GM12878 (cell line): Measurements from ENCODE around the gene APOA5. TPM values are rescaled to one million over a fixed set of nuclear protein-coding genes. Genes with fewer than 3 reads are reported as not detected.

Experiments
- ATAC-seq: fragments of 200-7000 bp; cut with Tn5 transposase; 3 replicates; pipeline ENCODE4 v1.9.1; 2020; ENCODE audit warnings: mild to moderate bottlenecking, moderate library complexity
- BruUV-seq: library from RNA; stranded (reverse); fragments of 400-500 nt; replicated peaks from 2 replicates; lab custom pipeline; 2021; lab: Mats Ljungman, UMichigan
- CTCF ChIA-PET: fragments of 300-600 bp; sonication (Branson Sonifier 250); formaldehyde crosslinking; extraction: SDS; loops from one replicate; lab custom pipeline; 2021; ENCODE audit warnings: inconsistent platforms; lab: Yijun Ruan, JAX
- POLR2A ChIA-PET: fragments of 350-600 bp; formaldehyde crosslinking; extraction: SDS; loops from one replicate; lab custom pipeline; 2021; ENCODE audit warnings: inconsistent platforms; lab: Charles Lee
- RAD21 ChIA-PET: fragments of 300-600 bp; sonication (Branson Sonifier 250); formaldehyde crosslinking; loops from one replicate; lab custom pipeline; 2023; ENCODE audit warnings: antibody characterized with exemption; ENCODE audit not compliant: unreplicated experiment; lab: Charles Lee
- SMC1A ChIA-PET: fragments of 300-600 bp; sonication (Branson Sonifier 250); formaldehyde crosslinking; loops from one replicate; lab custom pipeline; 2023; ENCODE audit not compliant: unreplicated experiment, uncharacterized antibody; lab: Charles Lee
- DNase-seq: peaks from one replicate; pipeline ENCODE4 v3.0.0-alpha.2; 2011; ENCODE audit warnings: low read depth, low spot score
- FAIRE-seq: peaks from 3 replicates; lab custom pipeline; 2011; peaks lifted over from hg19 to GRCh38; lab: Jason Lieb, UNC
- H2AFZ ChIP-seq: 2 replicates; pipeline ENCODE4 v1.6.0; 2011; ENCODE audit warnings: low read depth, low read length, control low read depth; ENCODE audit not compliant: control insufficient read depth
- H3K27ac ChIP-seq: 2 replicates; pipeline ENCODE4 v1.5.1; 2011; ENCODE audit warnings: control low read depth; ENCODE audit not compliant: control insufficient read depth, insufficient read depth
- H3K27me3 ChIP-seq, 2 experiments: replicated peaks in 1 of 2; 2 replicates each; pipeline versions ENCODE4 v1.6.0 to v1.6.1; 2011; ENCODE audit warnings: low read length in 1 of 2; ENCODE audit not compliant: control insufficient read depth in 2 of 2, insufficient read depth in 2 of 2
- H3K36me3 ChIP-seq, 2 experiments: 2 replicates each; pipeline ENCODE4 v1.5.1; 2011; ENCODE audit warnings: low read length in 1 of 2; ENCODE audit not compliant: control insufficient read depth in 2 of 2, insufficient read depth in 2 of 2
- H3K4me1 ChIP-seq: 2 replicates; pipeline ENCODE4 v1.6.1; 2011; ENCODE audit warnings: mild to moderate bottlenecking, low read length, moderate library complexity, mixed read lengths; ENCODE audit not compliant: control insufficient read depth, insufficient read depth
- H3K4me2 ChIP-seq: 2 replicates; pipeline ENCODE4 v1.6.0; 2011; ENCODE audit warnings: control low read depth; ENCODE audit not compliant: control insufficient read depth, insufficient read depth
- H3K4me3 ChIP-seq: fragments of 200-600 bp; sonication (generic); 2 replicates; pipeline ENCODE4 v1.5.1; 2016
- H3K79me2 ChIP-seq: 2 replicates; pipeline ENCODE4 v1.6.0; 2011; ENCODE audit warnings: low read length; ENCODE audit not compliant: control insufficient read depth, insufficient read depth
- H3K9ac ChIP-seq: 2 replicates; pipeline ENCODE4 v1.8.0; 2011; ENCODE audit warnings: low read length, control low read depth, mixed read lengths; ENCODE audit not compliant: control insufficient read depth, insufficient read depth
- H3K9me3 ChIP-seq: replicated peaks from 3 replicates; pipeline ENCODE4 v1.5.1; 2011; ENCODE audit warnings: mild to moderate bottlenecking, low read length; ENCODE audit not compliant: control insufficient read depth, insufficient read depth
- H4K20me1 ChIP-seq: 2 replicates; pipeline ENCODE4 v1.6.0; 2011; ENCODE audit not compliant: control insufficient read depth, insufficient read depth
- EGR1 ChIP-seq, 2 experiments: IDR thresholded peaks; 1 replicate in 1 of 2; 2 replicates in 1 of 2; pipeline ENCODE4 v1.6.1; 2011 to 2012; ENCODE audit warnings: low read depth in 2 of 2, low read length in 2 of 2, borderline replicate concordance in 1 of 2, mild to moderate bottlenecking in 1 of 2, moderate library complexity in 1 of 2
- IKZF1 ChIP-seq: fragments of 450-650 bp; conservative IDR thresholded peaks from 2 replicates; pipeline ENCODE4 v1.6.1; 2017; ENCODE audit warnings: antibody characterized with exemption, mild to moderate bottlenecking
- MLLT1 ChIP-seq: fragments of 450-650 bp; IDR thresholded peaks from 2 replicates; pipeline ENCODE4 v1.6.1; 2016; ENCODE audit warnings: mild to moderate bottlenecking
- POLR2AphosphoS5 ChIP-seq: IDR thresholded peaks from 2 replicates; pipeline ENCODE4 v1.6.1; 2011; ENCODE audit warnings: mild to moderate bottlenecking, low read length, inconsistent platforms
- RB1 ChIP-seq: fragments of 450-650 bp; formaldehyde crosslinking; IDR thresholded peaks from 2 replicates; pipeline ENCODE4 v1.6.1; 2017; ENCODE audit warnings: mild to moderate bottlenecking, borderline replicate concordance
- RBBP5 ChIP-seq: fragments of 200-600 bp; sonication (generic); conservative IDR thresholded peaks from 2 replicates; pipeline ENCODE4 v1.6.1; 2016
- SMARCA5 ChIP-seq: fragments of 450-650 bp; IDR thresholded peaks from 2 replicates; pipeline ENCODE4 v1.6.1; 2017; ENCODE audit warnings: mild to moderate bottlenecking
- SREBF1 ChIP-seq: IDR thresholded peaks from 2 replicates; pipeline ENCODE4 v1.6.1; 2012; ENCODE audit warnings: mild to moderate bottlenecking, low read length
- YY1 ChIP-seq: IDR thresholded peaks from 2 replicates; pipeline ENCODE4 v1.6.1; 2011; ENCODE audit warnings: low read depth, mild to moderate bottlenecking, low read length
- ZBTB11 ChIP-seq: fragments of 450-650 bp; formaldehyde crosslinking; IDR thresholded peaks from 2 replicates; pipeline ENCODE4 v1.5.0; 2022; ENCODE audit warnings: mild to moderate bottlenecking, missing genetic modification characterization
- WGBS: methylation state at CpG from one replicate; pipeline ENCODE4 v1.1.6; 2016; ENCODE audit warnings: low lambda C conversion rate; ENCODE audit not compliant: insufficient replicate concordance, insufficient coverage; ENCODE audit errors: missing lambda C conversion rate; 5-methylcytosine and 5-hydroxymethylcytosine counted together
- in situ Hi-C: fragments of 300-500 bp; cut with MboI; formaldehyde crosslinking; loops from 9 replicates; pipeline ENCODE4 v1.14.3; 2018; ENCODE audit warnings: mixed read lengths
- intact Hi-C: fragments of 100-400 bp; cut with micrococcal nuclease; formaldehyde crosslinking; loops from one replicate; pipeline ENCODE4 v1.14.2; 2022; ENCODE audit not compliant: unreplicated experiment
- polyA plus RNA-seq, 11 experiments: library from polyadenylated mRNA; depleted of rRNA in 4 of 11; unstranded in 6 of 11; stranded (reverse) in 5 of 11; fragments of >200 nt; fragmentation: Nextera tagmentation in 4 of 11; fragmentation: Illumina TruSeq in 1 of 11; extraction: Ambion mirVana in 4 of 11; extraction: Trizol in 1 of 11; gene quantifications; 1 replicate in 1 of 11; 2 replicates in 10 of 11; pipeline versions ENCODE4 v1.2.1 to v1.2.3, GENCODE V29; 2011 to 2016; ENCODE audit warnings: inconsistent platforms in 2 of 11, missing spikeins in 2 of 11, low read depth in 1 of 11
- total RNA-seq, 4 experiments: library from RNA; depleted of rRNA in 3 of 4; stranded (reverse); fragments of >200 nt in 3 of 4; fragmentation: Illumina TruSeq in 1 of 4; extraction: Trizol in 1 of 4; gene quantifications; 2 replicates each; pipeline versions ENCODE4 v1.2.1 to v1.2.3, GENCODE V29; 2013 to 2021
- TF ChIP-seq, protein P1 (sequence below): fragments of 450-650 bp; IDR thresholded peaks from 2 replicates; pipeline ENCODE4 v1.6.1; 2017; ENCODE audit warnings: mild to moderate bottlenecking, moderate library complexity
- TF ChIP-seq, protein P2 (sequence below): IDR thresholded peaks from 2 replicates; pipeline ENCODE4 v1.6.1; 2011; ENCODE audit warnings: mild to moderate bottlenecking, low read depth, low read length, moderate library complexity; ENCODE audit not compliant: insufficient replicate concordance

The APOA5 gene
- total and polyA plus RNA-seq, 10 of the 15 experiments (the other 5 are each of a cell fraction or from before 2014, with no cell fraction given), result 0.15 TPM; not detected in 9

DNA sequence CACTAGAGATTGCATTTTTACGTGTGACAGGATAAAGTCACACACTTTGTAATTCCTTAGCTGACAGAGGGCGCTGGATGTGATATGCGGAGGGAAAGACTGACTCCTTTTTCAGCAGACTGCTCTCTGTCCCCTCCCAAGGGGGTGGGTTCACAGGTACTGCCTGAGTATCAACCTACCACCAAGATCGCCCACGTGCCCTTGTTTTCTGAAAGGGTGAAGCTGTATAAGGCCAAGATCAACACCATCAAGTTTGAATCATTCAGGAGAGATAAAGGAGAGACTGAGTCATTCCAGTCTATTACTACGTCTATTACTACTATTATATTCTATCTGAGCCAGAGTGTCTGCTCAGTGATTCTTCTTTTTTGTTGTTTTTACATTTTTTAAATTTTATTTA is 49.6 kb downstream of the APOA5 start (continued):
- TF ChIP-seq IKZF1 (no peak), RB1 (no peak), YY1 (no peak), ZBTB11 (no peak)
- TF ChIP-seq, protein P1, sequence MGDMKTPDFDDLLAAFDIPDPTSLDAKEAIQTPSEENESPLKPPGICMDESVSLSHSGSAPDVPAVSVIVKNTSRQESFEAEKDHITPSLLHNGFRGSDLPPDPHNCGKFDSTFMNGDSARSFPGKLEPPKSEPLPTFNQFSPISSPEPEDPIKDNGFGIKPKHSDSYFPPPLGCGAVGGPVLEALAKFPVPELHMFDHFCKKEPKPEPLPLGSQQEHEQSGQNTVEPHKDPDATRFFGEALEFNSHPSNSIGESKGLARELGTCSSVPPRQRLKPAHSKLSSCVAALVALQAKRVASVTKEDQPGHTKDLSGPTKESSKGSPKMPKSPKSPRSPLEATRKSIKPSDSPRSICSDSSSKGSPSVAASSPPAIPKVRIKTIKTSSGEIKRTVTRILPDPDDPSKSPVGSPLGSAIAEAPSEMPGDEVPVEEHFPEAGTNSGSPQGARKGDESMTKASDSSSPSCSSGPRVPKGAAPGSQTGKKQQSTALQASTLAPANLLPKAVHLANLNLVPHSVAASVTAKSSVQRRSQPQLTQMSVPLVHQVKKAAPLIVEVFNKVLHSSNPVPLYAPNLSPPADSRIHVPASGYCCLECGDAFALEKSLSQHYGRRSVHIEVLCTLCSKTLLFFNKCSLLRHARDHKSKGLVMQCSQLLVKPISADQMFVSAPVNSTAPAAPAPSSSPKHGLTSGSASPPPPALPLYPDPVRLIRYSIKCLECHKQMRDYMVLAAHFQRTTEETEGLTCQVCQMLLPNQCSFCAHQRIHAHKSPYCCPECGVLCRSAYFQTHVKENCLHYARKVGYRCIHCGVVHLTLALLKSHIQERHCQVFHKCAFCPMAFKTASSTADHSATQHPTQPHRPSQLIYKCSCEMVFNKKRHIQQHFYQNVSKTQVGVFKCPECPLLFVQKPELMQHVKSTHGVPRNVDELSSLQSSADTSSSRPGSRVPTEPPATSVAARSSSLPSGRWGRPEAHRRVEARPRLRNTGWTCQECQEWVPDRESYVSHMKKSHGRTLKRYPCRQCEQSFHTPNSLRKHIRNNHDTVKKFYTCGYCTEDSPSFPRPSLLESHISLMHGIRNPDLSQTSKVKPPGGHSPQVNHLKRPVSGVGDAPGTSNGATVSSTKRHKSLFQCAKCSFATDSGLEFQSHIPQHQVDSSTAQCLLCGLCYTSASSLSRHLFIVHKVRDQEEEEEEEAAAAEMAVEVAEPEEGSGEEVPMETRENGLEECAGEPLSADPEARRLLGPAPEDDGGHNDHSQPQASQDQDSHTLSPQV, result no peak

DNA sequence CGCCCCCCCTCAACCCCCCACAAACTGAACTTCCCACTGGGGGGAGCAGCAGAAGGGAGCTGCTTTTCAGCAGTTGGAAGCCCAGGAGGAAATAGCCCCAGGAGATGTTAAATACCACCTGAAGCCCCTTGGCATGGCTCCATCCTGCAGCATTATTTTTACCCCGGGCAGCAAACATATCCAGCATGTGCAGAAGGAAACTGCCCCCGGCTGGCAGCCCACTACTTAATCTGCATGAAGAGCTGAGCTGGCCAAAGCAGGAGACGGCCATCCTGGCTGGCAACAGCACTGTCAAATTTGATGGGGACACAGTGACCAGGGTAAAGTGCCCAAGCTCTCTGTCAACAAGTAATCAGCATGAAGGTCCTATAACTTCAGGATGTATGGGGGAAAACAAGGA is 50.9 kb downstream of the APOA5 start:
- ChIA-PET RAD21 (no interaction called here), CTCF (no interaction called here), SMC1A (no interaction called here), POLR2A (interaction anchor here (0.6 kb wide), 1 partner anchor 21 kb away, joined by 6 read pairs; no protein-coding TSS in a partner anchor)
- no peak for ATAC-seq
- intact Hi-C loops, result no loop called here
- H3K27me3 ChIP-seq, result no peaks in the 10 kb centered on the region
- H3K4me1 ChIP-seq, result no peaks in the 10 kb centered on the region
- H3K79me2 ChIP-seq, result no peaks in the 10 kb centered on the region
- WGBS, result 42% methylated on average over 4 of the region's 4 CpGs
- H4K20me1 ChIP-seq, result no peaks in the 10 kb centered on the region
- BruUV-seq, result no TSS peak
- H2AFZ ChIP-seq, result no peak overlapping the region
- no peak for FAIRE-seq
- H3K9ac ChIP-seq, result no peak overlapping the region
- H3K27ac ChIP-seq, result no peak overlapping the region
- no peak for DNase-seq
- no peaks in the 10 kb centered on the region for H3K9me3 ChIP-seq
- H3K4me2 ChIP-seq, result no peak overlapping the region
- H3K36me3 ChIP-seq, result no peaks in the 10 kb centered on the region
- H3K4me3 ChIP-seq, result no peak overlapping the region
- in situ Hi-C loops, result no loop called here
- TF ChIP-seq SMARCA5, result no peak
- TF ChIP-seq, protein P2, sequence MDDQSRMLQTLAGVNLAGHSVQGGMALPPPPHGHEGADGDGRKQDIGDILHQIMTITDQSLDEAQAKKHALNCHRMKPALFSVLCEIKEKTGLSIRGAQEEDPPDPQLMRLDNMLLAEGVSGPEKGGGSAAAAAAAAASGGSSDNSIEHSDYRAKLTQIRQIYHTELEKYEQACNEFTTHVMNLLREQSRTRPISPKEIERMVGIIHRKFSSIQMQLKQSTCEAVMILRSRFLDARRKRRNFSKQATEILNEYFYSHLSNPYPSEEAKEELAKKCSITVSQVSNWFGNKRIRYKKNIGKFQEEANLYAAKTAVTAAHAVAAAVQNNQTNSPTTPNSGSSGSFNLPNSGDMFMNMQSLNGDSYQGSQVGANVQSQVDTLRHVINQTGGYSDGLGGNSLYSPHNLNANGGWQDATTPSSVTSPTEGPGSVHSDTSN, result no peak
- no peak for TF ChIP-seq SREBF1
- no peak for TF ChIP-seq POLR2AphosphoS5
- no peak for TF ChIP-seq EGR1 (IDR thresholded peaks at IDR 0.05; ENCODE audit: borderline replicate concordance in 1 of 2, low read depth in 2 of 2, low read length in 2 of 2)
- no peak for TF ChIP-seq RBBP5
- TF ChIP-seq MLLT1, result no peak
